SW 1271 (cell line): ENCODE measurements around the gene SIN3A.
A peak's percentile ranks its signal among the peaks of the same experiment; 100 is the strongest.

Experiments
- DNase-seq, 2 experiments: peaks; one replicate each; lab custom pipeline; 2025; lab: John Stamatoyannopoulos, UW

SIN3A gene

DNA sequence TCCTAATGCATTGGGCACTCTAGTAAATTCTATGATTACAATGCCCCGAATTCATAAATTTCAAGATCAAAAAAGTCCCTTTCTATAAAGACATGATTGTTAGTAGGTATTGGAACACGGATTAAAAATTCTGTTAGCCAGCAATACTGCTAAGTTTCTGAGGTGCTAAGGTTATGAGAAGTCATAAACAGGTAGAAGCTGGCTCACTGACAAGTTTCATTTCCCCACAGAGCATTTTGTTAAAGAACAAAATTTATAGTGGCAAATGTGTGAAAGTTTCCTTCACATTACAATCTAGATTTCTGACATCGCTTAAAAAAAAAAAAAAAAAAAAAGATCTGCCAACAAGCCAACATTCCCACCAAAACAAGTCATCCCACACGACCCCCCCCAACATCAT lies 70.7 kb downstream of the SIN3A start:
- no peak for DNase-seq

DNA sequence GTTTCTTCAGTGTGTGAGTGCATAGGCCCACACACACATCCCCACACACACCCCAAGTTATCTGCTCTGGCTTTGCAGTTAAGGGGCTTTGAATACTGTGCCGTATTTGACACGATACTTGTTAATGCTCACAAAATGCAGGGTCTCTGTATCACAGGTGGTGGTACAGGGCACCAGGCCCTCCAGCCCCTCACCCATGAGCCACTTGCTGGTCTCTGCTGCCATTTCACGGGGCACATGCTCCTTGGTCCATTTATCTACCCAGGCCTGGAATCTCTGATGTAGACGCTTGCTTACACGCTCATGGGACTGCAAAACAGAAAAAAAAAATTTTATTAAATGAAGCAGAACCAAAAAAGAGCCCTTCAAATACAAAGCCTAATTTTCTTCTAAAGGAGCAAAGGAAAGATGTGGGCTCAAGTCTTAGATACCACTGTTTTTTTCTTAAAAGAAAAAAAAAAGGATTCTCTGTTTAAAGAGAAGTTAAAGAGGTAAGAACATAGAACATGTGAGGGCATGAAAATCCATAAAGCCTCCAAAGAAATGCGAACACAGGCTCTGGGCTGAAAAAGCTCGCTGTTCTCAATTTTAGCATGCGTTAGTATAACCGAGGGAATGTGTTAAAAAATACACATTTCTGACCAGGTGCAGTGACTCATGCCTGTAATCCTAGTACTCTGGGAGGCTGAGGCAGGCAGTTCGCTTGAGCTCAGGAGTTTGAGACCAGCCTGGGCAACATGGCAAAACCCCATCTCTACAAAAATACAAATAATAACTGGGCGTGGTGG lies 79.4 kb downstream of the SIN3A start:
- DNase-seq, result no peak

DNA sequence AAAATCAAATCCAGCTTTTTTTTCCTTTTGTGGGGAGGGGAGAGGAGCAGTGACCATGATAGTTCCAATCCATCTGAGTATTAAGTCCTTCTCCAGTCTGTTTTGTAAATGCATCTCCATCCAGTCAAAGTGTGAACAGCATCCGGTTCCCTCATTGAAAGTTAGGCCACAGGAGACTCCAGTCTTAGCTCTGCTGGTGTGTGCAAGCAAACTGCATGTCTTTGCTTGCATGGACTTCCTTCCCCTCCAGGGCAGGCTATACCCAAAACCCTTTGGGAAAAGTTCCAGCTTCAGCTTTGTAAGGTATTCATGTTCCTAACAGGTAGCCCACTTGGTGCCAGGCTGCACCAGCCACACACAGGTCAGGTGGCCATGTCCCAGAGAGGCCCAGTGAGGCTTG lies 80.0 kb downstream of the SIN3A start:
- DNase-seq, result no peak

GRCh38 chr15:75369897-75370581 lies 81.5 kb downstream of the SIN3A start:
- DNase-seq, result no peak

- DNase-seq, result peak in 1 of 2 experiments; percentile 60
These were observed 82.7 kb downstream of the SIN3A start for GRCh38 chr15:75368689-75369239.

DNA sequence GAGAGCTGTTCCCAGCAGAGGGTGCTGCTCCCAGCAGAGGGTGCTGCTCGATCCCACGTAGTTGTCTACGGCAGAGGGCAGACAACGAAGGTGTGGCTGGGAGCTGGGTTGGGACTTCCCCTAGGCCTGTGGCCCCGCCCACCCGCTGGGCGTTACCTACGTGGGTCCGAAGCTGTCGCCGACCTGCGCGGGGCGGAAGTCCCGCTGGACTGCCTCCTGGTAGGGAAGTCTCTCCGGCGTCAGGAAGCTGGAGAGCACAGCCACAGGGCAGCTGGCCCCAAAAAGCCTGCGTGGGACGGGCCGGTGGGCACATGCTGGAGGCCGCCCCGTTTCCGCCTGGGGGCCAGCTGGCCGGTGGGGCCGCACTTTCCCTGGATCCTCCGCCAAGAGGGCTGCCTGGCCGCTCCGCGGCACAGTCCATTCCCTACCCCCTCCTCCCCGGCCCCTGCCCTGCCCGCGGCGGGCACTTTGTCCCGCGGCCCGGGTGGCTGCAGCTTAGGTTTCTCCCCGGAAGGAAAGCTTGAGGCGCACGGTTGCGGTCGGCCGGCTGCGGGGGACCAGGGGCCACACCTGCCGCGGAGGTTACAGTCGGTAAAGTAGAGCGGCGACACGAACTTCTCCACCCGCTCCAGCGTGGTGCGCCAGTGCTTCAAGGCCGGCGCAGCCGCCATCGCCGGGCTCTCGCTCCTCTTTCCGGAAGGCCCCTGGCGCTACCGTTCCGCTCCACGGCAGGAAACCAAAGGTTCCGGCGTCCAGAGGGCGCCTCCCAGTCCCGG lies 83.4 kb downstream of the SIN3A start, which contains the start of gene MAN2C1:
Gene MAN2C1, minus strand, starts transcription at position 695 of the 776 bp plus-strand sequence. Its CDS starts 24 bp downstream, at position 671.
- peak; percentile 95 to 97 for DNase-seq

DNA sequence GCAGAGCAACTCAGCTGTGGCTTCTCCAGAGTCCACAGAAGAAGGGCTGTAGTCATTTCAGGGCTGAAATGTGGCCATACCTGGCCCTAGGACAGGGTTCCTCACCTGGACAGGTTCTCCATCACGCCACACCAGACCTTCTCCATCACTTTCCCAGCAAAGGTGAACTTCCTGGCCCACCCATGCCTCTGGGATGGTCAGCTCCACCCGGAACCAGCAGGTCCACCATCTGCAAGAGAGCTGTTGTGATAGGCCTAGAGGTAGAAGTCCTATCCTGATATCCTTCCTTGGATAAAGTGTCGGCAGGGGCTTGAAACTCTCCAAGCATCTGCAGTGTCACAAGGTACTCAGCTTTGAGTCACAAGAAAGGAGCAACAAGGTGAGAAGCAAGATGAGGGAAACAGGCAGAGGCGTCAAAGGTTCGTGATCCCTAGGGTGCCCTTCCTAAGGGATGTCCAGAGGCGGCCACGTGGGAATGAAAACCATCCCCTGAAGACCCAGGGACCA lies 84.0 kb downstream of the SIN3A start:
- DNase-seq, result no peak

- DNase-seq, result no peak
These were observed 84.5 kb downstream of the SIN3A start for GRCh38 chr15:75367006-75367405.

- DNase-seq, result no peak
These were observed 85.3 kb downstream of the SIN3A start for GRCh38 chr15:75366163-75366562.

- DNase-seq, result no peak
These were observed 86.6 kb downstream of the SIN3A start for GRCh38 chr15:75364881-75365280.

- DNase-seq, result no peak
These were observed 87.7 kb downstream of the SIN3A start for GRCh38 chr15:75363786-75364185.

GRCh38 chr15:75362642-75363249 lies 88.7 kb downstream of the SIN3A start:
- DNase-seq, result no peak

GRCh38 chr15:75361989-75362641 lies 89.4 kb downstream of the SIN3A start:
- DNase-seq, result no peak

- DNase-seq, result no peak
These were observed 90.0 kb downstream of the SIN3A start for GRCh38 chr15:75361361-75361988.

DNA sequence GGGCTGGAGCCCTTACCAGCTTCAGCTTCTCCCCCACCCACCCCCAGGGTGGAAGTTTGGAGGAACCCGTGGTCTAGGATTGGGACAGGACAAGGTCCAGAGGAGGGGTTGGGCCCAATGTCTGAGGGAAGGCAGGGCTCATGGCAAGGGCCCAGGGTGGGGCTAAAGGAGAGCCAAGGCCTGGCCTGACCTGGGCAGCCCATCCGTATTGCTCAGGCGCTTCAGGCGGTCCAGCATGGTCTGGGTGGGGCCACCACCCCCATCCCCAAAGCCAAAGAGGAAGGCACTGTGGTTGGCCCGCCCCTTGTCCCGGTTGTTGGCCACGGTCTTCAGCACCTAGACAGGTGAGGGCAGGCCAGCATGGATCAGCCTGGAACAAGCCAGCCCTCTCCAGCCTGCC lies 90.6 kb downstream of the SIN3A start:
- DNase-seq, result no peak

- DNase-seq, result no peak
These were observed 91.1 kb downstream of the SIN3A start for GRCh38 chr15:75360391-75360790.

- no peak for DNase-seq
These were observed 91.8 kb downstream of the SIN3A start for GRCh38 chr15:75359537-75360250.

GRCh38 chr15:75358771-75359536 lies 92.5 kb downstream of the SIN3A start:
- DNase-seq, result no peak

GRCh38 chr15:75357976-75358673 lies 93.4 kb downstream of the SIN3A start:
- no peak for DNase-seq
